GM23338 (cell line): ENCODE data around the gene SPINT2. TPM values are rescaled to one million over a fixed set of nuclear protein-coding genes. Genes with fewer than 3 reads are reported as not detected.

Experiments
- ATAC-seq: fragments of 200-7000 bp; cut with Tn5 transposase; 3 replicates; pipeline ENCODE4 v1.9.1; 2020
- DNase-seq: peaks from one replicate; pipeline ENCODE4 v3.0.0-alpha.2; 2015; ENCODE audit warnings: low spot score
- H2AFZ ChIP-seq: fragments of 200-600 bp; sonication (generic); 2 replicates; pipeline ENCODE4 v1.8.0; 2016; ENCODE audit warnings: antibody characterized with exemption, mild to moderate bottlenecking, moderate library complexity
- H3F3A ChIP-seq: fragments of 200-600 bp; sonication (generic); replicated peaks from 2 replicates; pipeline ENCODE4 v1.8.0; 2017; ENCODE audit warnings: antibody characterized with exemption, mixed run types, low read depth
- H3K27ac ChIP-seq: fragments of 200-600 bp; sonication (generic); 2 replicates; pipeline ENCODE4 v1.6.1; 2016; ENCODE audit warnings: low read depth
- H3K27me3 ChIP-seq: fragments of 200-600 bp; sonication (generic); 2 replicates; pipeline ENCODE4 v1.8.0; 2016; ENCODE audit warnings: mild to moderate bottlenecking, mixed run types, moderate library complexity; ENCODE audit not compliant: insufficient read depth
- H3K36me3 ChIP-seq: fragments of 200-600 bp; sonication (generic); 2 replicates; pipeline ENCODE4 v1.8.0; 2016; ENCODE audit warnings: mild to moderate bottlenecking; ENCODE audit not compliant: insufficient read depth
- H3K4me1 ChIP-seq: fragments of 200-600 bp; sonication (generic); 2 replicates; pipeline ENCODE4 v1.8.0; 2016; ENCODE audit warnings: mild to moderate bottlenecking, moderate library complexity; ENCODE audit not compliant: insufficient read depth
- H3K4me2 ChIP-seq: fragments of 200-600 bp; sonication (generic); 2 replicates; pipeline ENCODE4 v1.7.1; 2017; ENCODE audit warnings: mixed run types
- H3K4me3 ChIP-seq: fragments of 200-600 bp; sonication (generic); 2 replicates; pipeline ENCODE4 v1.6.1; 2016; ENCODE audit warnings: mixed run types
- H3K79me2 ChIP-seq: fragments of 200-600 bp; sonication (generic); replicated peaks from 2 replicates; pipeline ENCODE4 v1.8.0; 2017; ENCODE audit warnings: mild to moderate bottlenecking; ENCODE audit not compliant: insufficient read depth
- H3K9me2 ChIP-seq: fragments of 200-600 bp; sonication (generic); 2 replicates; pipeline ENCODE4 v1.8.0; 2017; ENCODE audit not compliant: insufficient read depth
- H4K20me1 ChIP-seq: fragments of 200-600 bp; sonication (generic); replicated peaks from 2 replicates; pipeline ENCODE4 v1.8.0; 2017; ENCODE audit warnings: mild to moderate bottlenecking; ENCODE audit not compliant: insufficient read depth
- H3K27ac Mint-ChIP-seq: 2 replicates; pipeline ENCODE4 v1.8.0; 2020; ENCODE audit warnings: inconsistent platforms, mild to moderate bottlenecking, moderate library complexity, mixed read lengths
- H3K27me3 Mint-ChIP-seq: 3 replicates; pipeline ENCODE4 v1.8.0; 2022; ENCODE audit warnings: low read depth, mild to moderate bottlenecking, moderate library complexity, mixed read lengths, inconsistent platforms; ENCODE audit not compliant: insufficient read depth, poor library complexity
- H3K36me3 Mint-ChIP-seq: 3 replicates; pipeline ENCODE4 v1.8.0; 2021; ENCODE audit warnings: low read depth, mild to moderate bottlenecking, inconsistent platforms, moderate library complexity, mixed read lengths
- H3K4me1 Mint-ChIP-seq: 3 replicates; pipeline ENCODE4 v1.8.0; 2020; ENCODE audit warnings: mild to moderate bottlenecking, inconsistent platforms, mixed read lengths
- H3K4me3 Mint-ChIP-seq: 3 replicates; pipeline ENCODE4 v1.8.0; 2021; ENCODE audit warnings: moderate library complexity, mild to moderate bottlenecking, inconsistent platforms, mixed read lengths
- H3K9me3 Mint-ChIP-seq: 3 replicates; pipeline ENCODE4 v1.8.0; 2020; ENCODE audit warnings: moderate library complexity, mild to moderate bottlenecking, inconsistent platforms, mixed read lengths
- CREB1 ChIP-seq: fragments of 250-450 bp; sonication (Bioruptor Pico); IDR thresholded peaks from 2 replicates; pipeline ENCODE4 v1.5.0; 2020; ENCODE audit warnings: low read depth, mild to moderate bottlenecking, moderate library complexity
- EZH2phosphoT487 ChIP-seq: fragments of 200-600 bp; sonication (generic); IDR thresholded peaks from one replicate; pipeline ENCODE4 v1.8.1; 2018; ENCODE audit warnings: antibody characterized with exemption; ENCODE audit not compliant: unreplicated experiment
- POLR2AphosphoS5 ChIP-seq: IDR thresholded peaks from 2 replicates; pipeline ENCODE4 v1.6.1; 2016; ENCODE audit warnings: antibody characterized with exemption, low read depth
- STAT1 ChIP-seq: IDR thresholded peaks from one replicate; pipeline ENCODE4 v1.6.1; 2016; ENCODE audit warnings: antibody characterized with exemption; ENCODE audit not compliant: unreplicated experiment
- ZNF114 ChIP-seq: fragments of 250-450 bp; sonication (Bioruptor Pico); IDR thresholded peaks from 2 replicates; pipeline ENCODE4 v1.5.0; 2020; ENCODE audit warnings: mild to moderate bottlenecking, moderate library complexity
- polyA plus RNA-seq: library from polyadenylated mRNA; unstranded; fragments of >200 nt; fragmentation: Nextera tagmentation; extraction: Ambion mirVana; gene quantifications from 2 replicates; pipeline ENCODE4 v1.2.1, GENCODE V29; 2016
- total RNA-seq: library from RNA; depleted of rRNA; stranded (reverse); fragments of >200 nt; shearing (Covaris generic); gene quantifications from 2 replicates; pipeline ENCODE4 v1.2.3, GENCODE V29; 2014
- TF ChIP-seq, protein P1 (sequence below): fragments of 250-450 bp; sonication (Bioruptor Pico); IDR thresholded peaks from 2 replicates; pipeline ENCODE4 v1.5.0; 2020; ENCODE audit warnings: mild to moderate bottlenecking, moderate library complexity
- TF ChIP-seq, protein P2 (sequence below): IDR thresholded peaks from 2 replicates; pipeline ENCODE4 v1.6.1; 2016; ENCODE audit warnings: antibody characterized with exemption

Gene SPINT2
- total and polyA plus RNA-seq, 2 experiments from 2014 or later = 319 to 468 TPM

DNA sequence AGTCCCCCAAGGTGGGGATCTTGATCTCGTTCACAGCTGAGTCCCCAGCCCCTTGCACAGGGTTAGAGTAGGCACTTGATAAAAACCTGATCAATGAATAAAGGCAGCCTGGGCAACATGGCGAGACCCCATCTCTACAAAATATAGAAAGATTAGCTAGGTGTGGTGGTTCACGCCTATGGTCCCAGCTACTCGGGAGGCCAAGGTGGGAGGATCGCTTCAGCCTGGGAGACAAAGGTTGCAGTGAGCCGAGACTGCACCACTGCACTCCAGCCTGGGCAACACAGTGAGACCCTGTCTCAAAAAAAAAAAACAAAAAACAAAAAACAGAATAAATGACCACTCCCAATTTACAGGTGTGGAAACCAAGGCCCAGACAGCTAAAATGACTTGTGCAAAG lies 46.6 kb downstream of the SPINT2 start:
- TF ChIP-seq, protein P1, sequence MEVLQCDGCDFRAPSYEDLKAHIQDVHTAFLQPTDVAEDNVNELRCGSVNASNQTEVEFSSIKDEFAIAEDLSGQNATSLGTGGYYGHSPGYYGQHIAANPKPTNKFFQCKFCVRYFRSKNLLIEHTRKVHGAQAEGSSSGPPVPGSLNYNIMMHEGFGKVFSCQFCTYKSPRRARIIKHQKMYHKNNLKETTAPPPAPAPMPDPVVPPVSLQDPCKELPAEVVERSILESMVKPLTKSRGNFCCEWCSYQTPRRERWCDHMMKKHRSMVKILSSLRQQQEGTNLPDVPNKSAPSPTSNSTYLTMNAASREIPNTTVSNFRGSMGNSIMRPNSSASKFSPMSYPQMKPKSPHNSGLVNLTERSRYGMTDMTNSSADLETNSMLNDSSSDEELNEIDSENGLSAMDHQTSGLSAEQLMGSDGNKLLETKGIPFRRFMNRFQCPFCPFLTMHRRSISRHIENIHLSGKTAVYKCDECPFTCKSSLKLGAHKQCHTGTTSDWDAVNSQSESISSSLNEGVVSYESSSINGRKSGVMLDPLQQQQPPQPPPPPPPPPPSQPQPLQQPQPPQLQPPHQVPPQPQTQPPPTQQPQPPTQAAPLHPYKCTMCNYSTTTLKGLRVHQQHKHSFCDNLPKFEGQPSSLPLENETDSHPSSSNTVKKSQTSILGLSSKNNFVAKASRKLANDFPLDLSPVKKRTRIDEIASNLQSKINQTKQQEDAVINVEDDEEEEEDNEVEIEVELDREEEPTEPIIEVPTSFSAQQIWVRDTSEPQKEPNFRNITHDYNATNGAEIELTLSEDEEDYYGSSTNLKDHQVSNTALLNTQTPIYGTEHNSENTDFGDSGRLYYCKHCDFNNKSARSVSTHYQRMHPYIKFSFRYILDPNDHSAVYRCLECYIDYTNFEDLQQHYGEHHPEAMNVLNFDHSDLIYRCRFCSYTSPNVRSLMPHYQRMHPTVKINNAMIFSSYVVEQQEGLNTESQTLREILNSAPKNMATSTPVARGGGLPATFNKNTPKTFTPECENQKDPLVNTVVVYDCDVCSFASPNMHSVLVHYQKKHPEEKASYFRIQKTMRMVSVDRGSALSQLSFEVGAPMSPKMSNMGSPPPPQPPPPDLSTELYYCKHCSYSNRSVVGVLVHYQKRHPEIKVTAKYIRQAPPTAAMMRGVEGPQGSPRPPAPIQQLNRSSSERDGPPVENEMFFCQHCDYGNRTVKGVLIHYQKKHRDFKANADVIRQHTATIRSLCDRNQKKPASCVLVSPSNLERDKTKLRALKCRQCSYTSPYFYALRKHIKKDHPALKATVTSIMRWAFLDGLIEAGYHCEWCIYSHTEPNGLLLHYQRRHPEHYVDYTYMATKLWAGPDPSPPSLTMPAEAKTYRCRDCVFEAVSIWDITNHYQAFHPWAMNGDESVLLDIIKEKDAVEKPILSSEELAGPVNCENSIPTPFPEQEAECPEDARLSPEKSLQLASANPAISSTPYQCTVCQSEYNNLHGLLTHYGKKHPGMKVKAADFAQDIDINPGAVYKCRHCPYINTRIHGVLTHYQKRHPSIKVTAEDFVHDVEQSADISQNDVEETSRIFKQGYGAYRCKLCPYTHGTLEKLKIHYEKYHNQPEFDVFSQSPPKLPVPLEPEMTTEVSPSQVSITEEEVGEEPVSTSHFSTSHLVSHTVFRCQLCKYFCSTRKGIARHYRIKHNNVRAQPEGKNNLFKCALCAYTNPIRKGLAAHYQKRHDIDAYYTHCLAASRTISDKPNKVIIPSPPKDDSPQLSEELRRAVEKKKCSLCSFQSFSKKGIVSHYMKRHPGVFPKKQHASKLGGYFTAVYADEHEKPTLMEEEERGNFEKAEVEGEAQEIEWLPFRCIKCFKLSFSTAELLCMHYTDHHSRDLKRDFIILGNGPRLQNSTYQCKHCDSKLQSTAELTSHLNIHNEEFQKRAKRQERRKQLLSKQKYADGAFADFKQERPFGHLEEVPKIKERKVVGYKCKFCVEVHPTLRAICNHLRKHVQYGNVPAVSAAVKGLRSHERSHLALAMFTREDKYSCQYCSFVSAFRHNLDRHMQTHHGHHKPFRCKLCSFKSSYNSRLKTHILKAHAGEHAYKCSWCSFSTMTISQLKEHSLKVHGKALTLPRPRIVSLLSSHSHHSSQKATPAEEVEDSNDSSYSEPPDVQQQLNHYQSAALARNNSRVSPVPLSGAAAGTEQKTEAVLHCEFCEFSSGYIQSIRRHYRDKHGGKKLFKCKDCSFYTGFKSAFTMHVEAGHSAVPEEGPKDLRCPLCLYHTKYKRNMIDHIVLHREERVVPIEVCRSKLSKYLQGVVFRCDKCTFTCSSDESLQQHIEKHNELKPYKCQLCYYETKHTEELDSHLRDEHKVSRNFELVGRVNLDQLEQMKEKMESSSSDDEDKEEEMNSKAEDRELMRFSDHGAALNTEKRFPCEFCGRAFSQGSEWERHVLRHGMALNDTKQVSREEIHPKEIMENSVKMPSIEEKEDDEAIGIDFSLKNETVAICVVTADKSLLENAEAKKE = no peak
- no peaks in the 10 kb centered on the region for H3K27me3 ChIP-seq
- H4K20me1 ChIP-seq = peaks cover 6% of the 10 kb centered on the region
- H3K4me1 ChIP-seq = peaks cover 5% of the 10 kb centered on the region; the same call in 1 of the 2 replicates
- no peak overlapping the region for H2AFZ ChIP-seq
- H3K27ac Mint-ChIP-seq = no peak overlapping the region
- no peak overlapping the region for H3K4me3 ChIP-seq
- peaks cover 10% of the 10 kb centered on the region for H3K4me1 Mint-ChIP-seq
- no peaks in the 10 kb centered on the region; the same call in 2 of the 3 replicates for H3K9me3 Mint-ChIP-seq
- DNase-seq = no peak
- peaks cover 6% of the 10 kb centered on the region; the same call in 2 of the 3 replicates for H3K36me3 Mint-ChIP-seq
- H3K4me3 Mint-ChIP-seq = no peak overlapping the region
- peaks cover 17% of the 10 kb centered on the region for H3K27me3 Mint-ChIP-seq
- peaks cover 4% of the 10 kb centered on the region for H3F3A ChIP-seq
- peaks cover 14% of the 10 kb centered on the region; the same call in 1 of the 2 replicates for H3K79me2 ChIP-seq
- no peak overlapping the region for H3K27ac ChIP-seq
- no peaks in the 10 kb centered on the region for H3K9me2 ChIP-seq
- no peak overlapping the region for H3K4me2 ChIP-seq
- 0 out of 2 replicates have a peak, but pooled peaks cover 3% of the 10 kb centered on the region for H3K36me3 ChIP-seq
- no peak for ATAC-seq

DNA sequence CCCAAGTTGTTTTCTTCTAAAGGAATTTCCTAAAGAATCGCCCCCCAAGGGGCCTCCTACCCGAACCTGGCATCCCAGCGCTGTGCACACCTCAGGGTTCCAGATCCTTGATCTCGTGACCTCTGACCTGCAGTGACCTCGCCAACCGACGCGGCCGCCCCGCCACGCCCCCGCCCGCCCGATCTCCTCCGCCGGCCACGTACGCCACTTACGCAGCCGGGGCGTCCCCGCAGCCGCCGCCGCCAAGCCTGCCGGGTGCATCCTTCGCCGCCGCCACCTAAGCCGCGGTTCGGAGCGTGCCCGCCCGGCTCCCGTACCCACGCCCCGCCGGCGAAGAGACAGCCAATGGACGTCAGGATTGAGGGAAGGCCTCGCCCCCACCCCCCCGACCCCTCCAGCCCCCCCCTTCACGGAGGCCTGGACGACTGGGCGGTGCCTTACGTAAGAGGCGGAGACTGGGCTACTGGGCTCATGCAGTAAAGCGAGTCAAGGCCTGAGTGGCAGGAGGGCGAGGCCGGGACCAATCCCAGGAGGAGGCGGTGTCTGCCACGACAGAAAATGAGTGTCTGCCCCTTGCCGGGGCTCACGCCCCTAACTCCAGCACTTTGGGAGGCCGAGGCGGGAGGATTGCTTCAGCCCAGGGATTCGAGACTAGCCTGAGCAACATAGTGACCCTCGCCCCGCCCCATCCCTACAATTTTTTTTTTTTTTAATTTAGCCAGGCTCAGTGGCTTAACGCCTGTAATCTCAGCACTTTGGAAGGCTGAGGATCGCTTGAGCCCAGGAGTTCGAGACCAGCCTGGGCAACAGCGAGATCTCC lies 51.5 kb downstream of the SPINT2 start, which contains the start of gene YIF1B:
Gene YIF1B (minus strand): TSS at position 291 of the 820 bp plus-strand sequence. CDS start 30 bp downstream, at position 261.
- TF ChIP-seq, protein P2, sequence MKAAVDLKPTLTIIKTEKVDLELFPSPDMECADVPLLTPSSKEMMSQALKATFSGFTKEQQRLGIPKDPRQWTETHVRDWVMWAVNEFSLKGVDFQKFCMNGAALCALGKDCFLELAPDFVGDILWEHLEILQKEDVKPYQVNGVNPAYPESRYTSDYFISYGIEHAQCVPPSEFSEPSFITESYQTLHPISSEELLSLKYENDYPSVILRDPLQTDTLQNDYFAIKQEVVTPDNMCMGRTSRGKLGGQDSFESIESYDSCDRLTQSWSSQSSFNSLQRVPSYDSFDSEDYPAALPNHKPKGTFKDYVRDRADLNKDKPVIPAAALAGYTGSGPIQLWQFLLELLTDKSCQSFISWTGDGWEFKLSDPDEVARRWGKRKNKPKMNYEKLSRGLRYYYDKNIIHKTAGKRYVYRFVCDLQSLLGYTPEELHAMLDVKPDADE = no peak
- TF ChIP-seq POLR2AphosphoS5 = peak; percentile 57
- no peak for TF ChIP-seq EZH2phosphoT487
- TF ChIP-seq STAT1 = no peak
- TF ChIP-seq CREB1 = peak; percentile 16
- TF ChIP-seq ZNF114 (CRISPR knock-in tag) = no peak
- Mint-ChIP-seq H3K36me3 (no peaks in the 10 kb centered on the region; the same call in 2 of the 3 replicates), H3K4me3 (peak within 1 kb of the TSS; percentile 82), H3K4me1 (peaks cover 22% of the 10 kb centered on the region), H3K9me3 (no peaks in the 10 kb centered on the region), H3K27ac (peak within 1 kb of the TSS; percentile 97), H3K27me3 (peaks cover 48% of the 10 kb centered on the region)
- peak; percentile 77 for ATAC-seq
- peak; percentile 99 for DNase-seq
- Histone ChIP-seq H2AFZ (peak within 1 kb of the TSS; percentile 94), H3K79me2 (peaks cover 11% of the 10 kb centered on the region; the same call in 1 of the 2 replicates), H3K4me2 (peak within 1 kb of the TSS; percentile 97), H3K4me1 (peaks cover 5% of the 10 kb centered on the region; the same call in 1 of the 2 replicates), H3K9me2 (no peaks in the 10 kb centered on the region), H3K27ac (peak within 1 kb of the TSS; percentile 95), H3F3A (peaks cover 15% of the 10 kb centered on the region), H3K36me3 (no peaks in the 10 kb centered on the region), H3K27me3 (peaks cover 32% of the 10 kb centered on the region), H4K20me1 (peaks cover 6% of the 10 kb centered on the region; the same call in 1 of the 2 replicates), H3K4me3 (peak within 1 kb of the TSS; percentile 93)
